OCI-LY3 (cell line): ENCODE data around the gene LRRC43.

Source experiments
- H2AFZ ChIP-seq: fragments of 200-600, 300-600 bp; shearing (Covaris generic); 2 replicates; pipeline ENCODE4 v1.6.0; 2014; ENCODE audit warnings: antibody characterized with exemption, low read depth, low read length
- H3K27ac ChIP-seq: fragments of 200-600, 300-600 bp; sonication (generic); 2 replicates; pipeline ENCODE4 v1.5.1; 2014; ENCODE audit warnings: mild to moderate bottlenecking, low read length, moderate library complexity, mixed read lengths
- H3K27me3 ChIP-seq: fragments of 200-600, 300-600 bp; sonication (generic); 2 replicates; pipeline ENCODE4 v1.6.1; 2014; ENCODE audit warnings: low read depth, low read length, mixed read lengths
- H3K36me3 ChIP-seq: fragments of 200-600, 300-600 bp; sonication (generic); replicated peaks from 2 replicates; pipeline ENCODE3; 2014; ENCODE audit warnings: low read depth, low read length, mixed read lengths
- H3K4me1 ChIP-seq: fragments of 300-600, 200-600 bp; sonication (generic); 2 replicates; pipeline ENCODE4 v1.6.1; 2014; ENCODE audit warnings: low read length, mixed read lengths
- H3K4me2 ChIP-seq: fragments of 200-600, 300-600 bp; sonication (generic); 2 replicates; pipeline ENCODE4 v1.6.1; 2014; ENCODE audit warnings: low read length, mixed read lengths
- H3K4me3 ChIP-seq: fragments of 300-600, 200-600 bp; sonication (generic); 2 replicates; pipeline ENCODE4 v1.5.1; 2014; ENCODE audit warnings: antibody characterized with exemption, mild to moderate bottlenecking, low read length, moderate library complexity
- H3K79me2 ChIP-seq: fragments of 300-600, 200-600 bp; shearing (Covaris generic); 2 replicates; pipeline ENCODE4 v1.6.1; 2014; ENCODE audit warnings: mild to moderate bottlenecking, low read length, mixed read lengths
- H3K9ac ChIP-seq: fragments of 300-600, 200-600 bp; shearing (Covaris generic); 2 replicates; pipeline ENCODE4 v1.6.0; 2014; ENCODE audit warnings: mild to moderate bottlenecking, low read length, moderate library complexity
- H3K9me3 ChIP-seq: fragments of 200-600, 300-600 bp; shearing (Covaris generic); 2 replicates; pipeline ENCODE4 v1.6.1; 2014; ENCODE audit warnings: low read length, mixed read lengths; ENCODE audit not compliant: insufficient read depth
- H4K20me1 ChIP-seq: fragments of 200-600, 300-600 bp; sonication (generic); 2 replicates; pipeline ENCODE4 v1.6.1; 2016; ENCODE audit warnings: low read length, mixed read lengths; ENCODE audit not compliant: insufficient read depth
- EZH2phosphoT487 ChIP-seq: fragments of 200-600 bp; shearing (Covaris generic); IDR thresholded peaks from 2 replicates; pipeline ENCODE4 v1.6.1; 2018; ENCODE audit warnings: antibody characterized with exemption, mixed run types, low read depth
- TF ChIP-seq, protein P1 (sequence below): fragments of 200-600, 300-600 bp; sonication (generic); IDR thresholded peaks from 2 replicates; pipeline ENCODE4 v1.5.1; 2014; ENCODE audit warnings: antibody characterized with exemption, low read length, low read depth

LRRC43 gene

DNA sequence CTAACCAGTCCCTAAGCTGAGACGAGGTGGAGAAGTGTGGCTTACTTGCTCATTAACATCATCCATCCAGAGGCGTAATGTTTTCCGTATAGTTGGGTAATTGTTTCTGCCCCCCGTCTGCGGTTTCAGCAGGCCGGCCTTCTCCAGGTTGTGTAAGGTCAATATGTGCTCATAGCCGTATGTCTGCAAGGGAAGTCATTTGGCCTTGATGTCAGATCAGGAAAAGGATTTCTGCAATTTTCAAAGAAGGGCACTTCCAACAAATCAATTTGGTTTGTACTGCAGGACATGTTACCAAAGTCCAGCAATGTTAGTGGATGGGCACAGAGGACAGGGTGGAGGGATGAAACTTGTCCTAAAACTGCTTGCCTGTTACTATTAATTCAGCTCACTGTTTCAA, 52.8 kb downstream of the LRRC43 start:
- Histone ChIP-seq H3K27me3 (no peaks in the 10 kb centered on the region), H2AFZ (no peak overlapping the region), H3K79me2 (no peaks in the 10 kb centered on the region), H3K27ac (no peak overlapping the region), H3K36me3 (peaks cover 14% of the 10 kb centered on the region), H3K4me1 (no peaks in the 10 kb centered on the region), H4K20me1 (no peaks in the 10 kb centered on the region), H3K9me3 (no peaks in the 10 kb centered on the region), H3K9ac (no peak overlapping the region), H3K4me2 (no peak overlapping the region), H3K4me3 (no peak overlapping the region)
- no peak for TF ChIP-seq EZH2phosphoT487
- TF ChIP-seq, protein P1, sequence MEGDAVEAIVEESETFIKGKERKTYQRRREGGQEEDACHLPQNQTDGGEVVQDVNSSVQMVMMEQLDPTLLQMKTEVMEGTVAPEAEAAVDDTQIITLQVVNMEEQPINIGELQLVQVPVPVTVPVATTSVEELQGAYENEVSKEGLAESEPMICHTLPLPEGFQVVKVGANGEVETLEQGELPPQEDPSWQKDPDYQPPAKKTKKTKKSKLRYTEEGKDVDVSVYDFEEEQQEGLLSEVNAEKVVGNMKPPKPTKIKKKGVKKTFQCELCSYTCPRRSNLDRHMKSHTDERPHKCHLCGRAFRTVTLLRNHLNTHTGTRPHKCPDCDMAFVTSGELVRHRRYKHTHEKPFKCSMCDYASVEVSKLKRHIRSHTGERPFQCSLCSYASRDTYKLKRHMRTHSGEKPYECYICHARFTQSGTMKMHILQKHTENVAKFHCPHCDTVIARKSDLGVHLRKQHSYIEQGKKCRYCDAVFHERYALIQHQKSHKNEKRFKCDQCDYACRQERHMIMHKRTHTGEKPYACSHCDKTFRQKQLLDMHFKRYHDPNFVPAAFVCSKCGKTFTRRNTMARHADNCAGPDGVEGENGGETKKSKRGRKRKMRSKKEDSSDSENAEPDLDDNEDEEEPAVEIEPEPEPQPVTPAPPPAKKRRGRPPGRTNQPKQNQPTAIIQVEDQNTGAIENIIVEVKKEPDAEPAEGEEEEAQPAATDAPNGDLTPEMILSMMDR: no peak

DNA sequence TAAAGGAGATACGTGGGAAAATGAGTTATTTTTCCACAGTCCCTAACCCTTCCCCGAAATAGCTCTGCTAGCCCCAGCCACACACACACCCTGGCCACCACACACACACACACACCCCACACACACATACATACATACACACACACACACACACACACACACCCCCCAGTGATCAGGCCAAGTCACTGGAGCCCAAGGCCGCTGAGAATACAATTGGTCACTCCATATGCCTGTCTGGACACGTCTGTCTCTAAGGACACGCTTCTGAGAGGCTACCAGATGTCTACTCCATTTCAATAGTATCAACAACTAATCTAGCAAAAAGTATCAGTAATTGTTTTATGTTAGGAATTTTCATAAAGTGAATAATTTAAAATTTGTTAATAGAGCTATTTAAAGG, 55.9 kb downstream of the LRRC43 start:
- Histone ChIP-seq H2AFZ (no peak overlapping the region), H3K36me3 (peaks cover 8% of the 10 kb centered on the region), H3K4me1 (no peaks in the 10 kb centered on the region), H3K4me2 (no peak overlapping the region), H4K20me1 (no peaks in the 10 kb centered on the region), H3K9me3 (no peaks in the 10 kb centered on the region), H3K9ac (no peak overlapping the region), H3K27me3 (no peaks in the 10 kb centered on the region), H3K4me3 (no peak overlapping the region), H3K79me2 (no peaks in the 10 kb centered on the region), H3K27ac (no peak overlapping the region)
- no peak for TF ChIP-seq EZH2phosphoT487
- TF ChIP-seq, protein P1: no peak

DNA sequence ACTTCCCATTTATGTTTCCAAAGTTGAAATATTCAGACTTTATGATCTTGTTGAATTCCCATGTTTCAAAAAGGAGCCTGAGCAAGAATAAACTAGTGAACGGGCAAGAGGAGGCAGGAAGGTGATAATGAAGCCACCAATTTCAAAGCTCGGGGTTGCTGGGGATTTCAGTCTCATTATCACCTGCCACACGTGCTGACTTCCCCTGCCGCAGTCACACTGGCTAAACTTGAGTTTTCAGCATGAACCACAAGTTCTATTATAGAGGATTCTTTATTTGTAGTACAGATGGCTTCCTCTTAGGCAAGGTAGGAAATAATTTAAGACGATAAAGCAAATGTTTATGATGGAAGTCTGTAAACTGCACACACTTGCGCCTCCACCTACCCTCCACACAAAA, 61.0 kb downstream of the LRRC43 start:
- Histone ChIP-seq H3K4me1 (no peaks in the 10 kb centered on the region), H3K27me3 (no peaks in the 10 kb centered on the region), H3K4me3 (no peak overlapping the region), H3K36me3 (no peaks in the 10 kb centered on the region), H3K27ac (no peak overlapping the region), H3K9ac (no peak overlapping the region), H2AFZ (no peak overlapping the region), H3K9me3 (no peaks in the 10 kb centered on the region), H3K79me2 (no peaks in the 10 kb centered on the region), H4K20me1 (no peaks in the 10 kb centered on the region), H3K4me2 (no peak overlapping the region)
- TF ChIP-seq, protein P1: no peak
- no peak for TF ChIP-seq EZH2phosphoT487

DNA sequence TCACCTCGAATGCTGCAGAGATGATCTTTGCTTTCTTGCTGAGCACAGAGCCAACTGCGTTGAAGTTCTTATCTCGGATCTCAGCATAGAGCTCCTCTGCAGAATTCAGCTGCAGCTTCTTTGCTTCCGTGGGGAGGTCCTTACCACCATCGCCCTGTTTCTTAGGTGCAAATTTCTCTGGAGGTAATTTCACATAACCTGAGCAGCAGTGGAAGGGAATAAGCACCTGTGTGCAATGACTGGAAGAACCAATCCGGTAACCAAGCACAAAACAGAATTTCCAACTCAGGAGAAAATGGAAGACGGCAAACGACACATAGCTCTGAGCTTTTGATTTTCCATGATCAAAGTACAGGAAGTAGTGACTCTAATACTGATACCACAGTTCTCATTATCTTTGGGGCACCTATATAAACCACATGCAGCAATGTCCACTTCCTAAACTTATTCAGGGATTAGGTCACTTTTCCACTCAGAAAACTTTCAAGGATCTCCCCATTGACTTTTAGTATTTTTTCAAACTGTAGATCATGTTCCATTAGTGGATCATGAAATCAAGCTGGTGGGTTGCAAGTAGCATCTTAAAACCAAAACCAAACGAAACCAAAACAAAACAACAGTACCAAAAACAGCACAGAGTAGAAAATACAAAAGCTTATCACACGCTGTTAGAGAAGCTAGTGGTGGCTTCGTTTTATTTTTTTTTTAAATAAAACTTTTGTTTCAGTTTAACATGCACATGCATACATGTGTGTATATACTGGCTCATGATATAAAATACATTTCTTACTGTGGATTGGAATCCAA, 61.8 kb downstream of the LRRC43 start:
- Histone ChIP-seq H3K36me3 (peaks cover 3% of the 10 kb centered on the region), H3K27ac (no peak overlapping the region), H4K20me1 (no peaks in the 10 kb centered on the region), H3K9ac (no peak overlapping the region), H2AFZ (no peak overlapping the region), H3K4me2 (no peak overlapping the region), H3K27me3 (no peaks in the 10 kb centered on the region), H3K9me3 (no peaks in the 10 kb centered on the region), H3K4me3 (no peak overlapping the region), H3K79me2 (no peaks in the 10 kb centered on the region), H3K4me1 (no peaks in the 10 kb centered on the region)
- no peak for TF ChIP-seq EZH2phosphoT487
- TF ChIP-seq, protein P1: no peak
